ENCODE measurements around the gene ST6GALNAC5.
"Not testable (repeated sequence)": the region's sequence is repeated elsewhere in the genome, so short reads cannot be mapped to it uniquely, and the experiment has no call there.

The ST6GALNAC5 gene

GRCh38 chr1:76867342-76868130 lies at the start of gene ST6GALNAC5:
Gene ST6GALNAC5, plus strand, starts transcription at chr1:76867480.
- no peak for DNase-seq

- DNase-seq, result no peak
These were observed 47.3 kb upstream of the ST6GALNAC5 start for GRCh38 chr1:76820028-76820427.

- not testable (repeated sequence) for DNase-seq
These were observed 44.3 kb upstream of the ST6GALNAC5 start for GRCh38 chr1:76822961-76823360.

GRCh38 chr1:76824106-76824505 lies 43.2 kb upstream of the ST6GALNAC5 start:
- no peak for DNase-seq

GRCh38 chr1:76826072-76826845 lies 41.0 kb upstream of the ST6GALNAC5 start:
- DNase-seq, result no peak

GRCh38 chr1:76827066-76827465 lies 40.2 kb upstream of the ST6GALNAC5 start:
- DNase-seq, result no peak

- no peak for DNase-seq
These were observed 36.9 kb upstream of the ST6GALNAC5 start for GRCh38 chr1:76830373-76830772.

GRCh38 chr1:76832521-76832920 lies 34.8 kb upstream of the ST6GALNAC5 start:
- DNase-seq, result no peak

GRCh38 chr1:76833151-76833550 lies 34.1 kb upstream of the ST6GALNAC5 start:
- no peak for DNase-seq

- DNase-seq, result no peak
These were observed 33.4 kb upstream of the ST6GALNAC5 start for GRCh38 chr1:76833856-76834255.

- DNase-seq, result no peak
These were observed 32.1 kb upstream of the ST6GALNAC5 start for GRCh38 chr1:76835203-76835602.

- DNase-seq, result no peak
These were observed 27.0 kb upstream of the ST6GALNAC5 start for GRCh38 chr1:76840278-76840677.

GRCh38 chr1:76841460-76841859 lies 25.8 kb upstream of the ST6GALNAC5 start:
- no peak for DNase-seq

- DNase-seq, result peak; percentile 6
These were observed 23.3 kb upstream of the ST6GALNAC5 start for GRCh38 chr1:76843821-76844464.

GRCh38 chr1:76854255-76854654 lies 13.0 kb upstream of the ST6GALNAC5 start:
- DNase-seq, result no peak

GRCh38 chr1:76856104-76856503 lies 11.2 kb upstream of the ST6GALNAC5 start:
- DNase-seq, result no peak

- DNase-seq, result no peak
These were observed 10.1 kb upstream of the ST6GALNAC5 start for GRCh38 chr1:76857138-76857537.

- no peak for DNase-seq
These were observed 9.3 kb upstream of the ST6GALNAC5 start for GRCh38 chr1:76857973-76858372.

- no peak for DNase-seq
These were observed 6.1 kb upstream of the ST6GALNAC5 start for GRCh38 chr1:76861149-76861548.

- no peak for DNase-seq
These were observed 4.8 kb upstream of the ST6GALNAC5 start for GRCh38 chr1:76862447-76862846.

GRCh38 chr1:76864383-76864782 lies 2.9 kb upstream of the ST6GALNAC5 start:
- DNase-seq, result no peak

- DNase-seq, result no peak
These were observed 1.5 kb upstream of the ST6GALNAC5 start for GRCh38 chr1:76865696-76866286.

GRCh38 chr1:76866566-76866965 lies 714 bp upstream of the ST6GALNAC5 start:
- DNase-seq, result no peak
